Sigmoid colon (tissue), 4 donors: Measurements from ENCODE around the gene PPP1R27.

Experiments used
- CTCF ChIP-seq, 4 experiments: fragments of 450-650 bp in 3 of 4; fragments of 200-600 bp in 1 of 4; IDR thresholded peaks; one replicate each; pipeline ENCODE4 v1.5.1; 2016 to 2019; ENCODE audit warnings: antibody characterized with exemption in 4 of 4, mild to moderate bottlenecking in 3 of 4, moderate library complexity in 2 of 4
- EP300 ChIP-seq, 4 donors: sonication (generic); formaldehyde crosslinking; IDR thresholded peaks; one replicate each; pipeline ENCODE4 v1.6.1; 2017; ENCODE audit warnings: antibody characterized with exemption in 4 of 4
- POLR2A ChIP-seq, 2 donors: fragments of 450-650 bp; IDR thresholded peaks; one replicate each; pipeline ENCODE4 v1.6.1; 2016; ENCODE audit warnings: antibody characterized with exemption in 2 of 2, mild to moderate bottlenecking in 2 of 2, moderate library complexity in 2 of 2
- POLR2AphosphoS5 ChIP-seq, 4 donors: sonication (generic); formaldehyde crosslinking; IDR thresholded peaks; one replicate each; pipeline ENCODE4 v1.6.1; 2017; ENCODE audit warnings: antibody characterized with exemption in 4 of 4

GRCh38 chr17:81858967-81859905 is 24.4 kb upstream of the PPP1R27 start:
- TF ChIP-seq CTCF (IDR thresholded peaks at IDR 0.05) (no peak), POLR2AphosphoS5 (IDR thresholded peaks at IDR 0.05) (no peak), POLR2A (IDR thresholded peaks at IDR 0.05) (no peak), EP300 (IDR thresholded peaks at IDR 0.05) (no peak)
